Activated naive CD8-positive, alpha-beta T cell treated with anti-CD3 and anti-CD28 coated beads for 36 hours (primary cell): ENCODE results near the gene PITPNM1. TPM values are rescaled to one million over a fixed set of nuclear protein-coding genes. Genes with fewer than 3 reads are reported as not detected.
"Not testable (repeated sequence)": the region's sequence is repeated elsewhere in the genome, so short reads cannot be mapped to it uniquely, and the experiment has no call there.

Source experiments
- DNase-seq: peaks from one replicate; pipeline ENCODE4 v3.0.0; 2021
- H3K27ac Mint-ChIP-seq: one replicate; pipeline ENCODE4 v1.8.0; 2022; ENCODE audit warnings: mild to moderate bottlenecking, moderate library complexity, mixed read lengths
- H3K27me3 Mint-ChIP-seq: one replicate; pipeline ENCODE4 v1.8.0; 2022; ENCODE audit warnings: mild to moderate bottlenecking, mixed read lengths
- H3K36me3 Mint-ChIP-seq: one replicate; pipeline ENCODE4 v1.8.0; 2021; ENCODE audit warnings: mild to moderate bottlenecking, mixed read lengths
- H3K4me1 Mint-ChIP-seq: one replicate; pipeline ENCODE4 v1.8.0; 2021; ENCODE audit warnings: mixed read lengths
- H3K4me3 Mint-ChIP-seq: one replicate; pipeline ENCODE4 v1.8.0; 2022; ENCODE audit warnings: mild to moderate bottlenecking, moderate library complexity, mixed read lengths
- H3K9me3 Mint-ChIP-seq: one replicate; pipeline ENCODE4 v1.8.0; 2022; ENCODE audit warnings: mixed read lengths
- total RNA-seq, 2 experiments: library from RNA; stranded (reverse); gene quantifications; one replicate each; pipeline ENCODE4 v1.2.3, GENCODE V29; 2021

The PITPNM1 gene
- total RNA-seq = 10 to 100 TPM; 52.7 to 56.4 TPM

GRCh38 chr11:67504950-67505581, at the start of gene PITPNM1:
Gene PITPNM1 (minus strand): TSS chr11:67505363. CDS start chr11:67504180, 1,183 bp downstream.
- peak; percentile 84 for DNase-seq
- Mint-ChIP-seq H3K27me3 (no peaks in the 10 kb centered on the region), H3K27ac (peak within 1 kb of the TSS; percentile 88), H3K9me3 (no peaks in the 10 kb centered on the region), H3K36me3 (peaks cover 22% of the 10 kb centered on the region), H3K4me3 (peak within 1 kb of the TSS; percentile 89), H3K4me1 (peaks cover 49% of the 10 kb centered on the region)

GRCh38 chr11:67551697-67552096, 46.5 kb upstream of the PITPNM1 start:
- not testable (repeated sequence) for H3K4me1 Mint-ChIP-seq, H3K36me3 Mint-ChIP-seq, DNase-seq, H3K4me3 Mint-ChIP-seq, H3K9me3 Mint-ChIP-seq, H3K27ac Mint-ChIP-seq, H3K27me3 Mint-ChIP-seq

GRCh38 chr11:67551127-67551526, 46.0 kb upstream of the PITPNM1 start:
- DNase-seq = no peak
- no peak overlapping the region for H3K4me3 Mint-ChIP-seq
- no peak overlapping the region for H3K27ac Mint-ChIP-seq
- peaks cover 8% of the 10 kb centered on the region for H3K9me3 Mint-ChIP-seq
- no peaks in the 10 kb centered on the region for H3K36me3 Mint-ChIP-seq
- no peaks in the 10 kb centered on the region for H3K4me1 Mint-ChIP-seq
- H3K27me3 Mint-ChIP-seq = no peaks in the 10 kb centered on the region

GRCh38 chr11:67548555-67549110, 43.5 kb upstream of the PITPNM1 start:
- Mint-ChIP-seq H3K27ac (no peak overlapping the region), H3K9me3 (peaks cover 8% of the 10 kb centered on the region), H3K27me3 (no peaks in the 10 kb centered on the region), H3K4me1 (no peaks in the 10 kb centered on the region), H3K4me3 (no peak overlapping the region), H3K36me3 (no peaks in the 10 kb centered on the region)
- no peak for DNase-seq

- H3K9me3 Mint-ChIP-seq, H3K4me3 Mint-ChIP-seq, H3K27me3 Mint-ChIP-seq, DNase-seq, H3K36me3 Mint-ChIP-seq, H3K4me1 Mint-ChIP-seq, H3K27ac Mint-ChIP-seq: not testable (repeated sequence)
Observed at GRCh38 chr11:67548112-67548511, 42.9 kb upstream of the PITPNM1 start.

- H3K36me3 Mint-ChIP-seq = no peaks in the 10 kb centered on the region
- H3K27ac Mint-ChIP-seq = no peak overlapping the region
- no peaks in the 10 kb centered on the region for H3K4me1 Mint-ChIP-seq
- DNase-seq = no peak
- no peaks in the 10 kb centered on the region for H3K9me3 Mint-ChIP-seq
- no peaks in the 10 kb centered on the region for H3K27me3 Mint-ChIP-seq
- H3K4me3 Mint-ChIP-seq = no peak overlapping the region
Observed at GRCh38 chr11:67545280-67545679, 40.1 kb upstream of the PITPNM1 start.

- Mint-ChIP-seq H3K9me3 (no peaks in the 10 kb centered on the region), H3K36me3 (no peaks in the 10 kb centered on the region), H3K27ac (no peak overlapping the region), H3K4me3 (no peak overlapping the region), H3K27me3 (no peaks in the 10 kb centered on the region), H3K4me1 (no peaks in the 10 kb centered on the region)
- DNase-seq = no peak
Observed at GRCh38 chr11:67544616-67545242, 39.6 kb upstream of the PITPNM1 start.

GRCh38 chr11:67543585-67543984, 38.4 kb upstream of the PITPNM1 start:
- H3K4me3 Mint-ChIP-seq = no peak overlapping the region
- DNase-seq = no peak
- no peaks in the 10 kb centered on the region for H3K9me3 Mint-ChIP-seq
- no peak overlapping the region for H3K27ac Mint-ChIP-seq
- no peaks in the 10 kb centered on the region for H3K36me3 Mint-ChIP-seq
- H3K27me3 Mint-ChIP-seq = no peaks in the 10 kb centered on the region
- H3K4me1 Mint-ChIP-seq = no peaks in the 10 kb centered on the region

GRCh38 chr11:67542971-67543370, 37.8 kb upstream of the PITPNM1 start:
- no peak for DNase-seq
- H3K4me1 Mint-ChIP-seq = no peaks in the 10 kb centered on the region
- H3K9me3 Mint-ChIP-seq = no peaks in the 10 kb centered on the region
- no peaks in the 10 kb centered on the region for H3K27me3 Mint-ChIP-seq
- no peak overlapping the region for H3K27ac Mint-ChIP-seq
- no peak overlapping the region for H3K4me3 Mint-ChIP-seq
- H3K36me3 Mint-ChIP-seq = no peaks in the 10 kb centered on the region

- no peak overlapping the region for H3K27ac Mint-ChIP-seq
- no peaks in the 10 kb centered on the region for H3K4me1 Mint-ChIP-seq
- no peaks in the 10 kb centered on the region for H3K36me3 Mint-ChIP-seq
- no peak overlapping the region for H3K4me3 Mint-ChIP-seq
- H3K27me3 Mint-ChIP-seq = no peaks in the 10 kb centered on the region
- no peak for DNase-seq
- no peaks in the 10 kb centered on the region for H3K9me3 Mint-ChIP-seq
Observed at GRCh38 chr11:67542169-67542568, 37.0 kb upstream of the PITPNM1 start.

- DNase-seq = no peak
- Mint-ChIP-seq H3K36me3 (no peaks in the 10 kb centered on the region), H3K9me3 (no peaks in the 10 kb centered on the region), H3K4me3 (no peak overlapping the region), H3K27ac (no peak overlapping the region), H3K4me1 (no peaks in the 10 kb centered on the region), H3K27me3 (no peaks in the 10 kb centered on the region)
Observed at GRCh38 chr11:67541198-67541597, 36.0 kb upstream of the PITPNM1 start.

- Mint-ChIP-seq H3K4me1 (no peaks in the 10 kb centered on the region), H3K36me3 (no peaks in the 10 kb centered on the region), H3K4me3 (no peak overlapping the region), H3K9me3 (peaks cover 1% of the 10 kb centered on the region), H3K27ac (no peak overlapping the region), H3K27me3 (no peaks in the 10 kb centered on the region)
- no peak for DNase-seq
Observed at GRCh38 chr11:67539550-67539949, 34.4 kb upstream of the PITPNM1 start.

- no peak overlapping the region for H3K27ac Mint-ChIP-seq
- no peak for DNase-seq
- H3K9me3 Mint-ChIP-seq = peaks cover 5% of the 10 kb centered on the region
- no peaks in the 10 kb centered on the region for H3K36me3 Mint-ChIP-seq
- H3K27me3 Mint-ChIP-seq = peaks cover 1% of the 10 kb centered on the region
- no peak overlapping the region for H3K4me3 Mint-ChIP-seq
- H3K4me1 Mint-ChIP-seq = no peaks in the 10 kb centered on the region
Observed at GRCh38 chr11:67538823-67539505, 33.8 kb upstream of the PITPNM1 start.

- Mint-ChIP-seq H3K36me3 (no peaks in the 10 kb centered on the region), H3K9me3 (peaks cover 8% of the 10 kb centered on the region), H3K4me3 (no peak overlapping the region), H3K27ac (no peak overlapping the region), H3K27me3 (peaks cover 5% of the 10 kb centered on the region), H3K4me1 (no peaks in the 10 kb centered on the region)
- no peak for DNase-seq
Observed at GRCh38 chr11:67538306-67538705, 33.1 kb upstream of the PITPNM1 start.

- Mint-ChIP-seq H3K27ac (no peak overlapping the region), H3K9me3 (peaks cover 8% of the 10 kb centered on the region), H3K27me3 (peaks cover 5% of the 10 kb centered on the region), H3K36me3 (no peaks in the 10 kb centered on the region), H3K4me1 (no peaks in the 10 kb centered on the region), H3K4me3 (no peak overlapping the region)
- no peak for DNase-seq
Observed at GRCh38 chr11:67535561-67535960, 30.4 kb upstream of the PITPNM1 start.
